ENCODE measurements around the gene FES. TPM values are rescaled to one million over a fixed set of nuclear protein-coding genes. Genes with fewer than 3 reads are reported as not detected.

FES gene
- total and polyA plus RNA-seq, 2 of the 13 experiments (the other 11 are each of a cell fraction or from before 2014, with no cell fraction given), result 4.0 to 9.5 TPM

GRCh38 chr15:90931828-90932659 lies 47.7 kb downstream of the FES start, which contains the start of gene HDDC3 (continued):
- TF ChIP-seq HOMEZ (CRISPR knock-in tag; IDR thresholded peaks at IDR 0.05; ENCODE audit: low read depth) (peak; percentile 36; the same call in 1 of the 2 replicates), ZNF280D (CRISPR knock-in tag; IDR thresholded peaks at IDR 0.05) (0 out of 2 replicates have a peak, but pooled peaks have one; percentile 14), ZNF691 (CRISPR knock-in tag; IDR thresholded peaks at IDR 0.05; ENCODE audit: borderline replicate concordance, low read depth) (peak; percentile 89), ZNF260 (CRISPR knock-in tag; IDR thresholded peaks at IDR 0.05; ENCODE audit: borderline replicate concordance, low read depth) (no peak), TMF1 (CRISPR knock-in tag; IDR thresholded peaks at IDR 0.05; ENCODE audit: low read depth) (peak; percentile 81; the same call in 1 of the 2 replicates), ATF7-NPFF (CRISPR knock-in tag; IDR thresholded peaks at IDR 0.05; ENCODE audit: low read depth) (no peak), WIZ (CRISPR knock-in tag; IDR thresholded peaks at IDR 0.05) (peak; percentile 86), ZNF784 (CRISPR knock-in tag; IDR thresholded peaks at IDR 0.05; ENCODE audit: borderline replicate concordance) (no peak), ZNF430 (CRISPR knock-in tag; IDR thresholded peaks at IDR 0.05) (peak; percentile 77), TP53 (CRISPR knock-in tag; conservative IDR thresholded peaks at IDR 0.05) (peak; percentile 62; the same call in 1 of the 2 replicates), THAP7 (CRISPR knock-in tag; IDR thresholded peaks at IDR 0.05) (no peak), SMYD3 (CRISPR knock-in tag; IDR thresholded peaks at IDR 0.05) (no peak; the same call in 1 of the 2 replicates), REL (CRISPR knock-in tag; conservative IDR thresholded peaks at IDR 0.05) (no peak), NFKBIZ (CRISPR knock-in tag; IDR thresholded peaks at IDR 0.05) (peak; percentile 43), STAT5B (CRISPR knock-in tag; IDR thresholded peaks at IDR 0.05) (no peak), PBX2 (CRISPR knock-in tag; IDR thresholded peaks at IDR 0.05) (no peak), ZNF33B (CRISPR knock-in tag; IDR thresholded peaks at IDR 0.05) (no peak), ZNF607 (CRISPR knock-in tag; IDR thresholded peaks at IDR 0.05; ENCODE audit: borderline replicate concordance) (peak; percentile 43; the same call in 1 of the 2 replicates), ATF7 (IDR thresholded peaks at IDR 0.05) (no peak), ATF7 (CRISPR knock-in tag; IDR thresholded peaks at IDR 0.05) (no peak), ZNF337 (CRISPR knock-in tag; IDR thresholded peaks at IDR 0.05; ENCODE audit: borderline replicate concordance, low read depth) (0 out of 2 replicates have a peak, but pooled peaks have one; percentile 54)

Data from HepG2 (cell line).